NCI-H1092 treated with DMSO at 0.1 percent for 48 hours (cell line): ENCODE results near the gene ZCCHC2.

ENCODE experiments used
- DNase-seq: peaks from one replicate; lab custom pipeline; 2025; lab: John Stamatoyannopoulos, UW

ZCCHC2 gene

DNA sequence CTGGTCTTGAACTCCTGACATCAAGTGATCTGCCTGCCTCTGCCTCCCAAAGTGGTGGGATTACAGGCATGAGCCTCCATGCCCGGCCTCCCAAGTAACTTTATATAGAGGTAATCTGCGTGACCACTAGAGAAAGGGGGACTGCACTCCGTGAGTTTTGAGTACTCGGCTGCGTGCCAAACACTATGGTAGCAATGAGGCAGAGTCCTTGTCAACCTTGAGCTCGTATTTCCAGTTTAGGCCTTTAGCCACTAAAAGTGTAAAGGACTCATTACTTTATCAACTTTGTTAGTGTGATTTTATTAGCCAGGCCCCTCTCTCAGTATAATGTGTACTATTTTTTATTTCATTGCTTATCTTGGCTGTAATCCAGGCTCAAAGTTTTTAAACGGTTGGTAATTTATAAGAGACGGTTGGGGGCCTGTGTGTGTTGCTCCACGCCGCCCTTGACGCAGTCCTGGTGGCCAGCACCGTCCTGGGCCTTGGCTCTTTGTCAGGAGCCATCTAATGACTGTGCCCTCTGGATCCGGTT is 56.2 kb downstream of the ZCCHC2 start:
- no peak for DNase-seq

DNA sequence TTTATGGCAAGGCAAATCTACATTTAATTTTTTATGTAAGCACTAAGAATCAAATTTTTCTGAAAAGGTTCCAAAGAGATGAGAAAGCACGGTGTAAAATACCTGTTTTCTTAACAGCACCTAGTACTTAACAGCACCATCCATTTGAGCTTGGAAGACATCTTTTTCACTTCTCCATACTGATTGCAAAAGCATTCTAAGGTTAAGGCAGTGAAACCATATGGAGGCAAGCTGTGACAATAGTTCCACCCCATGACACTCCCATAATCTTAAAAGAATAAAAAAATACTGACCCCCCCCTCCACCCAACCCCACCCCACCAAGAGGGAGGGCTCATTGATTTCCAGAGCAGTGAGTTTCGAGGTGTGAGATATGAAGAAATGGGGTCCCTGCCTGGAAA is 60.6 kb downstream of the ZCCHC2 start:
- no peak for DNase-seq

DNA sequence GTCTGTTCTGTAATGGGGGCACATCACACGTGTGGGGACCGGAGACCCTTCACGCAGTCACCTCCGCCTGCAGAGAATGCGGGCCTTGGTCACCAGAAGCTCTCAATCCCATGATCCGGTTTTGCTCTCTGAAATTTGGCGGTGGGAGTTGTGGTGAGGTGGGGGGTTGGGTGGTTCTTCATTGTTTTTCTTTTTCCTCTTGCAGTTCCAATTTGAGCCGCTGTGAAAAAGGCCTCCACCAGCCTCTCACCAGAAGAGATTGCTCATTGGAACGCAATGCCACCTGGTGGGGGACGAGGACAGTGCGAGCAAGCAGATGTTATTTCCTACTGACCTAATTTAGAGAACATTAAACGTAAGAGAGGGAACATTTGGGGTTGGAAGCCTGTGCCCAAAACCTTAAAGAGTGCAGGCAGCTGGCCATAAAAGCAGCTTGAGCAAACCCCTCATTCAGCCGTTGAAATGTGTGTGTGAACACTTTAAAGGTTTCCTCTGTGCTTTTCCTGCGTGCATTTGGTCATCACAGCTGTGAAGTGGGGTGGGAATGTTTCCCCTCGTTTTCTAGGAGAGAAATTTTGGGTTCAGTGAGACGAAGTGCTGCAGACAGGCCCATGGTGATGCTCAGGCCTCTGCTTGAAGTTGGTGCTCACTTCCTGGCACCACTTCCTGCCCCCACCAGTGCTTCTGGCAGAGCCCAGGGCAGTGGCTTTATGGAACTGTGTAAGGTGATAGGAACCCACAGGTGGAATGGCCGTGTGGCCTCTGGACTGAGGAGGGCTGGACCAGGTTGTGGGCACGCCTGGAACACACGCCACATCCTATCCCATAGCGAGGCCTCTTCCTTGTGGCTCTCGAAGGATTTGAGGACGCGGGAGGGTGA is 61.7 kb downstream of the ZCCHC2 start:
- DNase-seq: peak; percentile 85

DNA sequence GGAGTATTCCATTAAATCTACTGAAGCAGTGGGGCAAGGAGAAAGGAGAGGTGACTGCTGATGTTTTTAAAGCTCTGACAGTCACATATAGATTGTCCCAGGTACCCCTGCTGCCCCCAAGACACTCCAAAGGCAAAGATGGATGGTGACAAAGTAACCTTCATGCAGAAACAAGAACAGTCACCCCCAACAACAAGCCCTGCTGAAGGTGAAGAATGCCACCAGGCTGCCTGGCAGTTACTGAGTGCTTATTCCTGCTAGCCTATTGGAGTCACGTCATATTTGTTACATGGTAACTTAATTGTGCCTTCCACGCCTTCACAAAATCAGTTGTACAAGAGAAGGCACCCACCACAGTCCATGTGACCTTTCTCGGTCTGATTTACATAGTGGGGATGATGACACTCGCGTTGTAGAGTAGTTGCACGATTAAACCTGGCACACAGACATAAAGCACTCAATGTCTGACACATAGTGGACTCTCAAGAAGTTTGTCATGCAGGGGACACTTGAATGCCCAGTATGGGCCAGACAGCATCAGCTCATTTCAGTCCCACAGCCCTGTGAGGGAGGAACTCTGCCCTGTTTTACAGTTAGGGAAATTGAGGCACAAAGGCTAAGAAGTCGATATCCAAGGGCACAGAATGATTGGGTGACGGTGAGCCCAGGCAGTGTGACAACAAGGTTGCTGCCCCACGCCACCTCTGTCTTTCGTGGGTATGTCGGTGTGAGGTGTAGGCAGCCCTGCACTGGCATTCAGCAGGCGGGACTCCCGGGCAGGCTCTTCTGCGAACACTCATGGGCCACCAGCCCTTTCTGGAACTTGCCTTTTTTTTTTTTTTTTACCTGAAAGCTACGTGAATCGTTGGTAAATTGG is 62.7 kb downstream of the ZCCHC2 start:
- DNase-seq: no peak

DNA sequence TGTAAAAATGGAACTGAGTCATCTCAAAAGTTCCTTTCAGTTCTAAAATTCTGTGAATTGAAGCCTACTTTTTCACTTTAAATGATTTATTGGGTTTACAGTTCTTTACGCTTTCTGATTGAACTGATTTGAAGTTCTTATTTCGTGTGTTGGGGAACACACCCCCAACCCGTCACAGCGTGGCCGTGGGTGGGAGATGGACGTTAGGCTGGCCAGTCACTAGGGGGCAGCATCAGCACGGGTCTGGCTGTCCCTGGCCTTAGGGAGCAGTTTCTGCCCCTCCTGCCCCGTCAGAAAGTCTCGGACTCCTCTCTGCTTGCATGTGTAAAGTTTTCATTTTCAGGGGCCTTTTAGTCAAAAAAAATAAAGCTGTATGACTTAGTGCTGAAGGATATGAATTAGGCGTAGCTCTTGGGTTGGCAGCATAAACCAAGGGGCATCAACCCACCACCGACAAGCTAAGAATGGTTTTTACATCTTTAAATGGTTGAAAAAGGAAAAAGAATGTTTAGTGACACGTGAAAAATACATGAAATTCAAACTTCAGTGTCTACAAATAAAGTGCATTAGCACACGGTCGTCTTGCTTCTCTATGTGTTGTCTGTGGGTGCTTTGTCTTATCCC is 63.4 kb downstream of the ZCCHC2 start:
- DNase-seq: peak; percentile 56

DNA sequence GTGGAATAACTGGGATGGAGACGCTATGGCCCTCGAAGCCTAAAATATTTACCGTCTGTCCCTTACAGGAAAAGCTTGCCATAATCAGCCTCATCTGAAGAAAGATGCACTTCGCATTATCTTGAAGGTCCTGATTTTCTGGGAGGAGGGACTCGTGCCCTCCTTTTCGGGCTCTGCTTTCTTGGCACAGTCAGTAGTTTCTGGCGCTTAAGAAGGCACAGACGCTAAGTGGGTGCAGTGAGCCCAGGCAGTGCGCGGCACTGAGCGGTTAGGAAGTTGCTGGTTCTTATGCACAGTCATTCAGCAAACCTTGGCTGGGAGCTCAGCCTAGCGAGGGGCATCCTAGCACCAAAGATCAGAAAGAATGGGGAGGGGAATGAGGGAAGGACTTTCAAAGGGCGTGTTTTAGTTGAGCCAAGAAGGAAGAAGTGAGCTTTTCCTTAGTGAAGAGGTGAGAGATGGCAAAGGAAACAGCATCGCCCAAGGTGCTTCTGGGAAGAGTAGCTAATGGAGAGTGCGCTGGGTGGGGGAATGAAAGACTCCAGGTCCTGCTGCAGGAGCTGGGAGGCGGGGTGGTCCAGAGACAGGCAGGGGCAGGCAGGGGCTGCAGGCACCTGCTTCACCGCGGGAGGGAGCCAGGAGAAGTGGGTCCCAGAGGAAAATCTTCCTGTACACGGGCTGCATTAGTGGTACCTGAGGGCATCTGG is 64.1 kb downstream of the ZCCHC2 start:
- no peak for DNase-seq

DNA sequence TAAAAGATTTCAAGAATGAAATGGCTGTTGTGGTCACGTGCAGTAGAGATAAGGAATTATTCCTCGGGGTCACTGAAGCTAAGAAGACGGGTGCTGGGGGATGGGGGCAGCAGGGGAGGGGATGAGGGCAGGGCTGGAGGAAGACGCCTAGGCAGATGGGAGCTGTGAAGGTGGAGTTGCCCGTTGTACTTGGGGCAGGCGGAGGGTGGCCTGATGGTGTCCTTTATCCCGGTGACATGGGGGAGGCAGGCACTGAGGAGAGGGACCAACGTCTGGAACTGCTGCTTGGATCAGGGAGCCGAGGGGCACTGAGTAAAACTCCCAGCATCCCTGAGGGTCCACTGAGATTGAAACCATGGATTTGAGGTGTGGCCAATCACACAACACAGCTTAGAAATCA is 64.9 kb downstream of the ZCCHC2 start:
- DNase-seq: no peak

DNA sequence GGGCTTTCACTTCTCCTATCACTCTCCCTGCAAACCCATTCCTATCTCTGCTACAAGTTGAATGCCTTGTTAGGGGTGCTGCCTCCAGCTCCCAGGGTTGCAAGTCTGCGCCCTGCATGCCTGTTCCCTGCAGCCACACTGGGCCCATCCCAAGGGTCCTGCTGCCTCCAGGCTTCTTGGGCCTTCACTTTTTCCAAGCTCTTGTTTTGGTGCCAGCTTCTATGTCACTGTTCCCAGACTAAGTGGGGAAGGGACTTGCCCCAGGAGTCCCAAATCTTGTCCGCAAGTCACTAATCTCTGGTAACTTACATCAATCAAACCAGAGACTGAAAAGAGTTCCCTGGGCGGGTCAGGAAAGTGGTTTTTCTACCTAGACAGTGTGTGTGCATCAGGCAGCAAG is 65.4 kb downstream of the ZCCHC2 start:
- no peak for DNase-seq

DNA sequence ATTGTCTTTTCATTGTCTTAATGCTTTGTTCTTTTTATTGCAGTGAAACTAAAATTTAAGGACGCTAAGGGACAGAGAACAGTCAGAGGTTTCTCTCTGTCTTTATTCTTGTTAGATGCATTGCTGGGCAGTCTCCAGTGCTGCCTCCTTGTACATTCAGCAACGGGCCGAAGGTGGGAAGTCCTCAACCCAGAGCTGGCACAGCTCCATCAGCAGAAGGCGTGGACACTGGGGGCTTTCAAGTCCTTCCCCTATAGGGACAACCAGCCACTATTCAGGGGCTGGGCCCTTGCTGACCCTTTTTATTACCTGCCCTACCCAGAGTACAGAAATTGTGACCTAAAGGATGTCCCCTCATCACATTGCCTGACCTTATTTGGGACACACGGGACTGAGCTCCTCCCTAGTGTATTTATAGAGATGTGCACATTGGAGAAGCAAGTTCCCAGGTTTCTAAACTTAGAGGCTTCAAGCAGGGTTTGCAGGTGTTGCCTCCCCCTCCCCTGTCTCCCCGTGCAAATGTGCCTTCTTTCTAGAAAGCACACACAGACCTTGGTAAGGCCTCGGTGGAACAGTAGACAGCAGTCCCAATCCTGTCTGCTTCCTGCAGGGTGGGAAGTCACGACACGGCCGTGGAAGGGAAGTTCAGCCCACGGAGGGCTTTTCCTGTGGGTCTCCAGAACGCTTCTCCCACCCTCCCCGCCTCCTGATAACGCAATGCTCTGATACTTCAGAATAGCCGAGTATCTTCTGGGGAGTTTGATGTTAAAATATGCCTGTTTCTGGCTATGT is 68.2 kb downstream of the ZCCHC2 start:
- DNase-seq: peak; percentile 31

DNA sequence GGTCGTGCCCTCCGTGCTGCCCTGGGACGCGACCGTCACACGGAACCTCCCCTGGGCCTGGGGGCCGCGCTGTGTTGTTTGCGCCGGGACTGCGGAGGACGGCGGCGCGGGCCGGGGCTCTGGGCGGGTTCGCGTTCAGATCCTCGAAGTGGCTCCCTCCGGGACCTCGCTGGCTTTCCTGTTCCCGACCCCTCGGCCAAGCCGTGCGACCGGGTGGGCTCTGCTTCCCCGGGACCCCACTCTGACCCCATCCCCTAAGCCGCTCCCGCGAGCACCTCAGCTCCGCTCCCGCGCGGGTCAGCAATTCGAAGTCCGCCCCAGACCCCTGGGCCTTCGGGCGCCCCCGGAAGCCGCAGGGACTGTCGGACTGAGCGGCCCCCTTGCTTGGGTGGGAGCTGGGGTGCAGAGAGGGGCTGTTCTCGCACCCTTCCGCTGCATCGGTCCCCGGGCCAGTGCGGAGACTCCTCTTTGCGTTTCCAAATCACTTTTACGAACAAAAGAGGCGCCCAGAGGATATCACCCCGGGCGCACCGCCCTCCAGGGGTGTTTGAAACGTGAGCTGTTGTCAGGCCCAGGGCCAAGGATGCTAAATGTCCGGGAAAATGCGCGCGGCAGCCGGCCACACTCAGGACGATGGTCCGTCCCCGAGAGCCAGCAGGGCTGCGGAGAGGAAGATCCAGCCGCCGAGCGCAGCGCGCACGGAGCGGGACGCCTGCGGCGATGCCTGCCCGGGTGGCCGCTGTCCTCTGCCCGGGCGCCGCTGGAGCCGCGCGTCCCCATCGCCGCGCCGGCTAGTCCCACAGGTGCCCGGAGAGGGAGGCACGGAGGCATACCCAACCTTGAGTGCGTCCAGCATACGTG is 73.5 kb downstream of the ZCCHC2 start:
- DNase-seq: peak; percentile 11

DNA sequence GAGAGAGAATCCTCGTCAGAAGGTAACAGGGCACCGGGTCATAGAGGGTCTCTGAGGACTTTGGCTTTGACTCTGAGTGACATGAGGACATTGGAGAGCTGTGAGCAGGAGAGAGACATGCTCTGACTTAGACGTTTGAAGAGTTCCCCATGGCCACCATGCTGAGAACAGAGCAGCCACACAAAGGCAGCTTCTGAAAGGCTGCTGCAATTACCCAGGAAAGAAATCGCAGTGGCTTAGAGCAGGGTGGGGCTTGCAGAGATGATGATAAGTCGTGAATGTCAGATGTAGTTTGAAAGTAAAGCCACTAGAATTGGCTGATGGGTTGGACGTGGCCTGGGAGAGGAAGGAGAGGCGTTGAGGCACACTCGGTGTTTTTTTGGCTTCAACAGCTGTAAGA is 79.0 kb downstream of the ZCCHC2 start:
- no peak for DNase-seq

DNA sequence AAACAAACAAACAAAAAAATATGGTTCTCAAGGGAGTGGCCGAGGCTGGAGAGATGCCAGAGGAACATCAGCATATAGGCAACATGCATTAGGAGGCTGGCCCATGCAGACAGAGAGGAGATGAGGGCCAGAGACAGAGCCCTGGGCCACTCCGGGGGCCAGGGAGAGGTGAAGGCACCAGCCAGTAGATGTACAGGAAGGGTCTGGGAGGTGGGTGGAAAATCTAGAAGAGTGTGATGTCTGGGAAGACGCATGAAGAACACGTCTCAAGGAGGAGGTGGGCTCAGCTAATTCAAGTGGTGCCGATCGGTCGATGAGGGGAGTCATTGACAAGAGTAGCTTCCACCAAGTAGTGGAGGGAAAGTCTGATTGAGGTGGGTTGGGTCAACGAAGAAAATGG is 79.9 kb downstream of the ZCCHC2 start:
- DNase-seq: no peak

DNA sequence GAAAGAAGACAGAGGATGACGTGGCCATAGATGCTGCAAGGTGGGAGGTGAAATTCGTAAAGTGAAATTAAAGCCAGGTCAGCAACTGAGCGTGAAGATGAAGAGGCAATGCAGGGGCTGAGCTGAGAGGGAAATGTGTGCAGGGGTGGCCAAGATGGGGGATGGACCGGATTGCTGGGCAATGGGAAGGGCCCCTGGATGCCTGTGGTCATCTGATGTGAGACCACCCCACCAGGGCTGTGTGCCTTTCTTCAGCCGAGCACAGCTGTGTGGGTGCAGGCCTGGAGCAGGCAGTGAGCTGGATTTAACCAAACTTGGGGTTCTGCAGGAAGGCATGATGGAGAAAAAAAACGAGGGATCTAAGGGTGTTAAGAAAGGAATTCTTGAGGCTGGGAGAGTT is 80.4 kb downstream of the ZCCHC2 start:
- no peak for DNase-seq

DNA sequence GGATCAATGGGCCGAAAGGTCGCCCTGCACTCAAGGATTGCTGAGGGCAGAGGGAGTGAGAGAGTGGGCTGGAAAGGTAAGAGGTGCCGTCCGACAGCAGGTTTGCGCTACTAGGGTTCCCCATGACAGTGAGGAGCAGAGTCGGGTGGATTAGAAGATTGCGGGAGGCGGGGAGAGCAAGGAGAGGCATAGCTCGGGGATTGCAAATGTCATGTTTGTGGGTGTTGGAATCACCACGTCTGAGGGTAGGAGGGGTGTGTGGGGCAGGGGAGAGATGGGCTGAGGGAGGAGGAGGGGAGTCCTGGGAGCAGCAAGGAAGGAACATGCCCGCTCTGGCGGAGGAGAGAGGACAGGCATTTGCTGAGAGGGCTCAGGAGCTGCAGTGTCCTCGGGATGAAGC is 81.2 kb downstream of the ZCCHC2 start:
- DNase-seq: no peak

DNA sequence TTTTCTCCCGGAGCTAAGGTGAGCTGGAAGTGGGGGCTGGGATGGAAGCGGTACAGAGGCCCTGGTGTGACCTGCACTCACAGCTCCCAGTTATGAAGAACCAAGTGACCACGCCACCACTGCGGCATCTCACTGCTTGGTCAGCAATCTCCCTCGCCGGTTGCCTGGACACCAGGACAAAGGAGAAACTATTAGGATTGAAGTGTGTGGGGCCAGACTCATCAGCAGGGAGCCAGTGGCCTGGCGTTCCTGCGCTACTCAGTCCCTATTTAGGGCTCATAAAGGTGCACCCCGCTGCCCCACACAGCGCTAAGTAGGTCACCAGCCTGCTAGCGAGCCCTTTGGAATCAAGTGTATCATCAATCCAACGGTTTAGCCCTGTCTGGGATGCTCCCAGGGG is 82.9 kb downstream of the ZCCHC2 start:
- no peak for DNase-seq

DNA sequence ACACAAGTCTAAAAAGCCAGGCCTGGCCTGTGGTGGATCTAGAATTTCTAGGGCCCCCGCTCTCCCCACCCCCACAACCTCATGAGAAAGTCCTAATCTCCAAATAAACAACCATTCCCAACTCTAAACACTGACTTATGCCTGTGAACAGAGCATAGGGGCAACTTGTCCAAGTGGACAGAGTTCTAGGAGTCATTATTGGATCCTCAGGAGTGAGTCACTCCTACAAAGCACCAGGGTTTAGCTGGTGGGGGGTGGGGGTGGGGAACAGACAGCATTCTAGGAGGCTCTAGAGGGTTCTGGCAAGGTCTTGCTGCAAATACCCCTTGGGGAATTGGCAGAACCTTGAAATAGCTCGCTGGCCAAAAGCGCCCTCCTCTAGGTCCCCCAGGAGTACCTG is 83.3 kb downstream of the ZCCHC2 start:
- DNase-seq: no peak

DNA sequence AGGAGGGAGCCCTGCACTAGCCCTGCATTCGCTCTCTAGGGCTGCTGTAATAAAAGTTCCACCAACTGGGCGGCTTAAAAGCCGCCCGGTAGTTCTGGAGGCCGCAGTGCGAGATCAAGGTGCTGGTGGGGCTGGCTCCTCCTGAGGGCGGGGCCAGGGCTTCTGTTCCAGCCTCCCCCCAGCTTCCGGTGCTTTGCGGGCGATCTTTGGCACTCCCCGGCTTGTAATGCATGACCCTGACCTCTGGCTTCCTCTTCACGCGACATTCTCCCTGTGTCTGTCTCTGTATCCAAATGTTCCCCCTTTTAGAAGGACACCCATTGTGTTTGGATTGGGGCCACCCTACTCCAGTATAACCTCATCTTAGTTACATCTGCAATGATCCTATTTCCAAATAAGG is 84.5 kb downstream of the ZCCHC2 start:
- DNase-seq: no peak

DNA sequence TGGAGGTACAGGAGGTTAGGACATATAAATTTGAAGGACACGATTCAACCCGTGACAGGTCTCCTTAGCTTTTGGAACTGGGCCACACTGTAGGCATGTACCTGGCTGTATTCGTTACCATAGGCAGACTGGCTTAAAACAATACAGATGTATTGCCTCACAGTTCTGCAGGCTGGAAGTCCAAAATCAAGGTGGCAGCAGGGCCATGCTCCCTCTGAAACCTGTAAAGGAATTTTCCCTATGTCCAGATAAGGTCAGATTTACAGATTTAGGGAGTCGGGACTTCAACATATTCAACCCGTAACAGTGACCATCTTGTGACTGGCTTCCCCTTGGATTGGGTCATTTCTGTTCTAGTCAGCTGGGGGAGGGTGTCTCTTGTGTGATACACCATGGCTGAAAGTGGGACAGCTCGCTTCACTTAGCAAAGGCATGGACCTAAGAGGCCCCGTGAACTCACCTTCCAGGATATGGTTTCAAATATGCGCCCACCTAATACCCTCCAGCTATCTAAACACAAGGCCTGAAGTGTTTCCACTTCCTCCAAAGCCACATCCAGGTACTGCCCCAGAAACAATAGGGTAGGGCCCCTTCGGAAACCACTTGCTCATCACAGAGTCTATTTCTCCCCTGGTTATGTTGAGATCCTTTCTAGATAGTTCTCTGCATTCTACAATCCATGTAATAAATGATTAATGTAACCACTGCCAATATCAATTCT is 85.0 kb downstream of the ZCCHC2 start:
- no peak for DNase-seq

DNA sequence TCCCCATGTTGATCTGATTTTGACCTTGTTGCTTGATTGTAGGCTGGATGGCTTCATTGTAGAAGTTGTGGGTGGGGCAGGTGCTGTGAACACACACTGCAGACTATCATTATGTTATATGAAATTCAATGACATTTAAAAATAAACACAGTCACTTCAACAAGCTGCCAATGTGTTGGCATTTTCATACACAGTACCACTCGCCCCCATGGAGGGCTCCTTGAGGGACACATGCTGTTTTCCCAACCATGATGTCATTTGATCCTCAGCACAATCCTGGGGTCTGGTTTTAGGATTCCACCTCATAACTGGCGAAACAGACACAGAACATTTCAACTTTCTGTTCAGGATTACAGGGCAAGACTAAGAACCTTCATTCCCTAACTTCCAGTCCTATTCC is 86.9 kb downstream of the ZCCHC2 start:
- DNase-seq: no peak
